Stimulated activated CD8-positive, alpha-beta memory T cell treated with anti-CD3 and anti-CD28 coated beads, Interleukin-7, amount 100 ng/mL, for 1 hour (primary cell): ENCODE results near the gene SMAD3.

Experiments used
- DNase-seq, 2 donors: peaks; one replicate each; pipeline ENCODE4 v3.0.0-alpha.2; 2020; ENCODE audit warnings: low read depth in 2 of 2

Gene SMAD3

DNA sequence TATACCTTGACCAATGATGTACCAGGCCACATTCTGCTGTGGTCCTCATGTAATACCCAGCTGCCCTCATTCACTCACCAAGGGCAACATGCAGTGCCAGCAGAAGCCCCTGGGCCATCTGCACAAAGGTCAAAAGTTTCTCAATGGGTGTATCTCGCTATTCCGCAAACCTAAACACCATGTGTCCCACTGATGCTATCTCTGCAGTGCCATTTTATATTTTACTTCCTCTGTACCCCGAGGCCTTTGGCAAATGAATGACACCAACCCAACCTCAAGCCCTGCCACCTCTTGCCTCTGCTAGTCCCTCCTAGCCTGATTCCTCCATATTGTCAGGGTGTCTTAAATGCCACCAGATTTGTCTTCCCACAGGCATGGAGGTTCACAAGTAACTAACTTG, 129.9 kb downstream of the SMAD3 start:
- no peak for DNase-seq

- no peak for DNase-seq
These were observed 130.8 kb downstream of the SMAD3 start for GRCh38 chr15:67196222-67196621.

GRCh38 chr15:67196672-67197363, 131.4 kb downstream of the SMAD3 start:
- no peak for DNase-seq

- DNase-seq = no peak
These were observed 131.9 kb downstream of the SMAD3 start for GRCh38 chr15:67197364-67197695.

DNA sequence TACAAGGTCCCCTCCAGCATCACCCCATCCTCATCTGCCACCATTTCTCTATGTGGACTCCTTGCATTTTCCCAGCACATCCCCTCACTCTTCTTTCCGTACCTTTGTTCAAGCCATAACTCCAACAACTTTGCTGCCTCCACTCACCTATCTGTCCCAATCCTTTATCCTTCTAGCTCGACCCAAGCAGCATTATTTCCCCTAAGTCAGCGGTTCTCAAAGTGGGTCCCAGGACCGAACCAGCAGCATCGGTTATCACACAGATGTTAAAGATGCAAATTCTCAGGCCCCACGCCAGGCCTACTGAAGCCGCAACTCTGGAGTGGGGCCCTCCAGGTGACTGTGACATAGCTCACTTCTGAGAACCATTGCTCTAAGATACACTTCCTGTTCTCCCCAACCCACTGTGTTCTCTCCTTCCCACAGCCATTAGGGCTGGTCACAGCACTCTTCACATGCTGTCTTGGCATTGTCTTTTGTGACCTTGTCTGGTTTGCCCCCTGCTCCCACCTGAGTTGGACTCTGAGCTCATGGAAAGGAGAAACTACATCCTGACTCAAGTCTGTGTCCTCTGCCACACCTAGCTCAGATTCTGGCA, 132.9 kb downstream of the SMAD3 start:
- DNase-seq = no peak

GRCh38 chr15:67199391-67199790, 134.0 kb downstream of the SMAD3 start:
- DNase-seq = no peak

GRCh38 chr15:67199881-67200763, 134.7 kb downstream of the SMAD3 start:
- DNase-seq = no peak

- no peak for DNase-seq
These were observed 135.7 kb downstream of the SMAD3 start for GRCh38 chr15:67201136-67201535.

DNA sequence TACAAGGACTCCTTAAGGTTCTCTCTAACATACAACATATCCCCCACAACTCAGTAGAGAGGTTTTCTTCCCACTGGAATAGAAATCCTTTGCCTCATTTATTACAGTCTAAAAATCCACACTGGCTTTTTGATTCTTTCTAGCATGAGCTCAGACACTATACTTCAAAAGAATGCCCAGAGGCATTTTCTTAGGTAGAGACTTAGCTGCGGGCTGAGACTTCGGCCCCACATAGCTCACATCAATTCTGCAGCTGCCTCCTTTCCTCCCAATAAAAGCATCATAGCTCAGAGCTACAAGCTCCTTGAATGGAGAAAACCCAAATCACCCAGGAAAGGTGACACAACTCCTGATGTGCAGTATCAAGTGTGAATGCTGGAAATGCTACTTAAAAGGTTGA, 136.7 kb downstream of the SMAD3 start:
- no peak for DNase-seq

- DNase-seq = no peak
These were observed 137.6 kb downstream of the SMAD3 start for GRCh38 chr15:67202991-67203390.

DNA sequence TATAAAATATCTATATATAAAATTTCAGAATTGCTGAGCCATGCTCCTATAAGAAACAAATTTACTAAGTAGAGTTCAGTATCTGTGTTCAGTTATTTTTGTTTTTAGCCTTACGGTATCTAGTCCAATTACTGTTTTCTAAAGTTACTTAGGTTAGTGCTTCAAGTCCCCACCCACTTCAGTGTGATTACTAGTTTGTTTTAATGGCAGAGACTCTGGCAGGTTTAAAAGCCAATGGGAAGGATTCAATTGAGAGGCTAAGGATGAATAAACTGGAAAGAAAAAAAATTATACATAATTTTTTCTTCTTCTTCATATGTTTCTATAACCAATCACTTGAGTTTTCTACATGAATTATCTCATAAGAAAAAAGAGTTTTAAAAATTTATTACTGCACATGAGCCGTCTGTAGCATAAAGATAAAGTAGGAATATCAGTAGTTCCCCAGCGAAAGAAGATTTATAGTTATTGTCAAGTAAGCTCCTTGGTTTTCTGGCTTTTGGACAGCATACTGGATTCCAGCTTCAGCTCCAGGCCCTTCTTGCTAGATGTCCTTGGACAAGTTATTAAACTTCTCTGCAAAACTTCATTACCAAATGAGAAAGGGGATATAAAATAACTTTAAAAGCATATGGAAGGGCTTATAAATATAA, 142.3 kb downstream of the SMAD3 start:
- DNase-seq = no peak

- no peak for DNase-seq
These were observed 143.0 kb downstream of the SMAD3 start for GRCh38 chr15:67208396-67208795.

- no peak for DNase-seq
These were observed 145.3 kb downstream of the SMAD3 start for GRCh38 chr15:67210555-67211168.

- DNase-seq = no peak
These were observed 147.4 kb downstream of the SMAD3 start for GRCh38 chr15:67212684-67213367.

GRCh38 chr15:67215102-67215501, 149.7 kb downstream of the SMAD3 start:
- no peak for DNase-seq

GRCh38 chr15:67216859-67217258, 151.5 kb downstream of the SMAD3 start:
- no peak for DNase-seq

DNA sequence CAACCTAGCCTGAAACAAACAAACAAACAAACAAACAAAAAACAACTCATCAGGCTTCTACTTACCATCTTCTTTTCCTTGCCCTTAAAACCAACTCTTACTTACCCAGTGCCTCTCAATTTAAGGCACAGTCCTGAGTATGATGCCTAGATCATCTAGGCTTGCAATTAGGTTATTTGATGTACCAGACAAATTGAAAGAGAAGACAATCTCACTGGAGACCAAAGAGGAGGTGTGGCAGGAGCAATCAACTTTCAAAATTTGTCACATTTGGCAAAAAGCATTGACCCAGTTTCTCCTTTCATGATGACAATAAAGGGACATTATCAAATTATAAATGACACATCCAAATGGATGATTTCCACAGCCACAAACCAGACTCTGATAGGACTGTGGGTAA, 153.0 kb downstream of the SMAD3 start:
- no peak for DNase-seq

GRCh38 chr15:67219288-67219687, 153.9 kb downstream of the SMAD3 start:
- no peak for DNase-seq

GRCh38 chr15:67224889-67225288, 159.5 kb downstream of the SMAD3 start:
- no peak for DNase-seq

GRCh38 chr15:67225336-67225735, 159.9 kb downstream of the SMAD3 start:
- DNase-seq = no peak

- DNase-seq = no peak
These were observed 162.0 kb downstream of the SMAD3 start for GRCh38 chr15:67227431-67227830.
